Measurements from ENCODE around the gene PRPF31. TPM values are rescaled to one million over a fixed set of nuclear protein-coding genes. Genes with fewer than 3 reads are reported as not detected.

The PRPF31 gene
- total and polyA plus RNA-seq, 9 of the 15 experiments (the other 6 are each of a cell fraction or from before 2014, with no cell fraction given) = 5.8 to 92.2 (median 69.2) TPM

GRCh38 chr19:54155694-54156093 is 40.1 kb downstream of the PRPF31 start (continued):
- peak; percentile 0; the same call in 1 of the 2 replicates for TF ChIP-seq SUPT5H (IDR thresholded peaks at IDR 0.05)
- peak; percentile 67 for TF ChIP-seq RBM22 (IDR thresholded peaks at IDR 0.05; ENCODE audit: low read depth, low read length, poor library complexity, severe bottlenecking)
- no peak for TF ChIP-seq FOXA3 (CRISPR knock-in tag; conservative IDR thresholded peaks at IDR 0.05 in 1 of 2, IDR thresholded peaks at IDR 0.05 in 1 of 2)

GRCh38 chr19:54156490-54156889 is 40.9 kb downstream of the PRPF31 start:
- Histone ChIP-seq H3K79me2 (ENCODE audit: control insufficient read depth, insufficient read depth, low read length) (peaks cover 18% of the 10 kb centered on the region; the same call in 2 of the 3 replicates), H2AFZ (ENCODE audit: low read depth, low read length) (no peak overlapping the region), H3K4me1 (replicated peaks in 1 of 2; ENCODE audit: control insufficient read depth in 2 of 2, insufficient read depth in 2 of 2, low read length in 2 of 2) (peaks cover 13 to 23% of the 10 kb centered on the region in 2 experiments; a peak in 4 of 5 replicates), H3K4me3 (no peak overlapping the region), H3K9me1 (ENCODE audit: control insufficient read depth, insufficient read depth, low read length) (no peaks in the 10 kb centered on the region), H3K9ac (ENCODE audit: insufficient read depth in 1 of 2, low read depth in 2 of 2, low read length in 2 of 2) (no peak overlapping the region; a peak in 1 of 4 replicates), H3K27ac (ENCODE audit: extremely low read depth, low read depth, low read length) (no peak overlapping the region), H3K4me2 (ENCODE audit: insufficient read depth, low read length) (no peak overlapping the region), H3K9me3 (replicated peaks; ENCODE audit: control insufficient read depth, insufficient read depth, low read depth, low read length) (no peaks in the 10 kb centered on the region), H4K20me1 (replicated peaks; ENCODE audit: control insufficient read depth, insufficient read depth, low read length) (no peaks in the 10 kb centered on the region; the same call in 1 of the 2 replicates), H3K36me3 (ENCODE audit: control insufficient read depth, insufficient read depth, low read length) (peaks cover 68% of the 10 kb centered on the region), H3K27me3 (ENCODE audit: control insufficient read depth in 2 of 2, insufficient read depth in 2 of 2, low read length in 2 of 2) (no peaks in the 10 kb centered on the region)
- intact Hi-C loops (cut with micrococcal nuclease) (no loop called here), in situ Hi-C loops (cut with MboI) (no loop called here)
- ATAC-seq = no peak
- no peak for DNase-seq (ENCODE audit: extremely low read depth in 1 of 4, low spot score in 3 of 4)
- FAIRE-seq = no peak
- ChIA-PET CTCF (ENCODE audit: low intra/inter-chr PET ratio) (no interaction called here), POLR2A (interaction anchor here (0.7 to 1.7 kb wide), 3 partner anchors 18 to 27 kb away, joined by 3 to 6 read pairs (median 3); partner anchors contain the start of gene CNOT3)
- WGBS (ENCODE audit: insufficient coverage, low coverage, missing lambda C conversion rate) = 91% methylated on average over 9 of the region's 11 CpGs
- no TSS peak for BruUV-seq (replicated peaks)
- TF ChIP-seq CLOCK (CRISPR knock-in tag; IDR thresholded peaks at IDR 0.05; ENCODE audit: borderline replicate concordance) (no peak), POLR2B (IDR thresholded peaks at IDR 0.05; ENCODE audit: low read depth, partially characterized antibody) (peak; percentile 11), ZZZ3 (IDR thresholded peaks at IDR 0.05) (no peak), SUPT5H (IDR thresholded peaks at IDR 0.05) (0 out of 2 replicates have a peak, but pooled peaks have one; percentile 16), ESRRB (CRISPR knock-in tag; IDR thresholded peaks at IDR 0.05; ENCODE audit: borderline replicate concordance) (no peak), POLR2A (conservative IDR thresholded peaks at IDR 0.05) (peak; percentile 25; the same call in 1 of the 2 replicates), TAF9B (IDR thresholded peaks at IDR 0.05; ENCODE audit: partially characterized antibody) (no peak), CREB3L1 (IDR thresholded peaks at IDR 0.05; ENCODE audit: borderline replicate concordance, low read depth) (no peak)
- TF ChIP-seq, protein P1, sequence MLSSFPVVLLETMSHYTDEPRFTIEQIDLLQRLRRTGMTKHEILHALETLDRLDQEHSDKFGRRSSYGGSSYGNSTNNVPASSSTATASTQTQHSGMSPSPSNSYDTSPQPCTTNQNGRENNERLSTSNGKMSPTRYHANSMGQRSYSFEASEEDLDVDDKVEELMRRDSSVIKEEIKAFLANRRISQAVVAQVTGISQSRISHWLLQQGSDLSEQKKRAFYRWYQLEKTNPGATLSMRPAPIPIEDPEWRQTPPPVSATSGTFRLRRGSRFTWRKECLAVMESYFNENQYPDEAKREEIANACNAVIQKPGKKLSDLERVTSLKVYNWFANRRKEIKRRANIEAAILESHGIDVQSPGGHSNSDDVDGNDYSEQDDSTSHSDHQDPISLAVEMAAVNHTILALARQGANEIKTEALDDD (IDR thresholded peaks at IDR 0.05) = no peak
